ENCODE results near the gene MINDY4. TPM values are rescaled to one million over a fixed set of nuclear protein-coding genes. Genes with fewer than 3 reads are reported as not detected.
"Not testable (repeated sequence)": the region's sequence is repeated elsewhere in the genome, so short reads cannot be mapped to it uniquely, and the experiment has no call there.

Gene MINDY4
- total RNA-seq, 1 donor from 2014 or later = 6.3 TPM

- Mint-ChIP-seq H3K27ac (ENCODE audit: unreplicated experiment) (peak overlapping the region; percentile 81), H3K27me3 (ENCODE audit: low read depth) (peaks cover 3% of the 10 kb centered on the region), H3K36me3 (ENCODE audit: low read depth) (peaks cover 15% of the 10 kb centered on the region), H3K9me3 (ENCODE audit: low read depth) (peaks cover 6% of the 10 kb centered on the region), H3K4me3 (ENCODE audit: unreplicated experiment) (no peak overlapping the region), H3K4me1 (ENCODE audit: low read depth) (peaks cover 41% of the 10 kb centered on the region)
- no peak for DNase-seq (ENCODE audit: low spot score)
- TF ChIP-seq CTCF (IDR thresholded peaks at IDR 0.05) = no peak
Measured at GRCh38 chr7:30804078-30804661, 33.0 kb downstream of the MINDY4 start.

- peaks cover 3% of the 10 kb centered on the region for H3K27me3 Mint-ChIP-seq (ENCODE audit: low read depth)
- H3K4me3 Mint-ChIP-seq (ENCODE audit: unreplicated experiment) = no peak overlapping the region
- H3K36me3 Mint-ChIP-seq (ENCODE audit: low read depth) = peaks cover 15% of the 10 kb centered on the region
- no peak for TF ChIP-seq CTCF (IDR thresholded peaks at IDR 0.05)
- no peak for DNase-seq (ENCODE audit: low spot score)
- no peak overlapping the region for H3K27ac Mint-ChIP-seq (ENCODE audit: unreplicated experiment)
- peaks cover 6% of the 10 kb centered on the region for H3K9me3 Mint-ChIP-seq (ENCODE audit: low read depth)
- H3K4me1 Mint-ChIP-seq (ENCODE audit: low read depth) = peaks cover 31% of the 10 kb centered on the region
Measured at GRCh38 chr7:30805081-30805691, 34.0 kb downstream of the MINDY4 start.

GRCh38 chr7:30805931-30806330 is 34.7 kb downstream of the MINDY4 start:
- DNase-seq (ENCODE audit: low spot score) = no peak
- Mint-ChIP-seq H3K27me3 (ENCODE audit: low read depth) (peaks cover 3% of the 10 kb centered on the region), H3K4me3 (ENCODE audit: unreplicated experiment) (no peak overlapping the region), H3K27ac (ENCODE audit: unreplicated experiment) (no peak overlapping the region), H3K4me1 (ENCODE audit: low read depth) (peaks cover 24% of the 10 kb centered on the region), H3K9me3 (ENCODE audit: low read depth) (peaks cover 6% of the 10 kb centered on the region), H3K36me3 (ENCODE audit: low read depth) (peaks cover 15% of the 10 kb centered on the region)
- no peak for TF ChIP-seq CTCF (IDR thresholded peaks at IDR 0.05)

DNA sequence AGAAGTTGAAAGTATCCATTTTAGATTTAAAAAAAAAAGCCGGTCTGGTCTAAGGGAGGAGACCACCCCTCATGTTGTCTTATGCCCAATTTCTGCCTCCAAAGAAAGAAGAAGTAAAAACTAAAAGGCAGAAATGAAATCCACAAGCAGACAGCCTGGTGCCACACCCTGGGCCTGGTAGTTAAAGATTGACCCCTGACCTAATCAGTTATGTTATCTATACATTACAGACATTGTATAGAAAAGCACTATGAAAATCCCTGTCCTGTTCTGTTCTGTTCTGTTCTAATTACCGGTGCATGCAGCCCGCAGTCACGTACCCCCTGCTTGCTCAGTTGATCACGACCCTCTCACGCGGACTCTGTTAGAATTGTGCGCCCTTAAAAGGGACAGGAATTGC is 36.3 kb downstream of the MINDY4 start:
- not testable (repeated sequence) for H3K9me3 Mint-ChIP-seq (ENCODE audit: low read depth); H3K4me3 Mint-ChIP-seq (ENCODE audit: unreplicated experiment); H3K27ac Mint-ChIP-seq (ENCODE audit: unreplicated experiment); H3K27me3 Mint-ChIP-seq (ENCODE audit: low read depth); DNase-seq (ENCODE audit: low spot score)
- H3K4me1 Mint-ChIP-seq (ENCODE audit: low read depth) = peaks cover 24% of the 10 kb centered on the region
- peaks cover 15% of the 10 kb centered on the region for H3K36me3 Mint-ChIP-seq (ENCODE audit: low read depth)

DNA sequence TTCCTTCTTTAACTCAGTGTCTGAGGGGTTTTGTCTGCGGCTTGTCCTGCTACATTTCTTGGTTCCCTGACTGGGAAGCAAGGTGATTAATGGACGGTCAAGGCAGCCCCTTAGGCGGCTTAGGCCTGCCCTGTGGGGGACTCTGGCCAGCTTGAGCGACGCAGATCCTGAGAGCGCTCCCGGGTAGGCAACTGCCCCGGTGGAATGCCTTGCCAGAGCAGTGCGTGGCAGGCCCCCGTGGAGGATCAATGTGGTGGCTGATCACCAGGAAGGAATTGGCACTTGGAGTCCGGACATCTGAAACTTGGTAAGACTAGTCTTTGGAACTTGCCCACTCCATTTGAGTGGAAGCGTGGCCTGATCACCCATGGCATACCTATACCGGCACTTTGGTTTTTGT is 36.7 kb downstream of the MINDY4 start:
- not testable (repeated sequence) for H3K9me3 Mint-ChIP-seq (ENCODE audit: low read depth); H3K27ac Mint-ChIP-seq (ENCODE audit: unreplicated experiment); DNase-seq (ENCODE audit: low spot score); H3K4me3 Mint-ChIP-seq (ENCODE audit: unreplicated experiment); H3K27me3 Mint-ChIP-seq (ENCODE audit: low read depth)
- peaks cover 15% of the 10 kb centered on the region for H3K36me3 Mint-ChIP-seq (ENCODE audit: low read depth)
- peaks cover 26% of the 10 kb centered on the region for H3K4me1 Mint-ChIP-seq (ENCODE audit: low read depth)

GRCh38 chr7:30810986-30811385 is 39.8 kb downstream of the MINDY4 start:
- DNase-seq (ENCODE audit: low spot score) = no peak
- peaks cover 27% of the 10 kb centered on the region for H3K4me1 Mint-ChIP-seq (ENCODE audit: low read depth)
- no peak overlapping the region for H3K4me3 Mint-ChIP-seq (ENCODE audit: unreplicated experiment)
- peaks cover 4% of the 10 kb centered on the region for H3K27me3 Mint-ChIP-seq (ENCODE audit: low read depth)
- H3K27ac Mint-ChIP-seq (ENCODE audit: unreplicated experiment) = no peak overlapping the region
- peaks cover 12% of the 10 kb centered on the region for H3K36me3 Mint-ChIP-seq (ENCODE audit: low read depth)
- TF ChIP-seq CTCF (IDR thresholded peaks at IDR 0.05) = no peak
- no peaks in the 10 kb centered on the region for H3K9me3 Mint-ChIP-seq (ENCODE audit: low read depth)

Data from chondrocyte (in vitro differentiated cells).